Body of pancreas (tissue), 4 donors: ENCODE results near the gene SERPINA1.

Source experiments
- CTCF ChIP-seq, 7 experiments: fragments of 450-650 bp in 4 of 7; fragments of 200-600 bp in 3 of 7; sonication (generic) in 3 of 7; IDR thresholded peaks; one replicate each; pipeline ENCODE4 v1.5.1; 2016 to 2019; ENCODE audit warnings: antibody characterized with exemption in 7 of 7
- POLR2A ChIP-seq, 3 donors: fragments of 450-650 bp; IDR thresholded peaks; one replicate each; pipeline ENCODE4 v1.6.1; 2016; ENCODE audit warnings: antibody characterized with exemption in 3 of 3, mild to moderate bottlenecking in 2 of 3

DNA sequence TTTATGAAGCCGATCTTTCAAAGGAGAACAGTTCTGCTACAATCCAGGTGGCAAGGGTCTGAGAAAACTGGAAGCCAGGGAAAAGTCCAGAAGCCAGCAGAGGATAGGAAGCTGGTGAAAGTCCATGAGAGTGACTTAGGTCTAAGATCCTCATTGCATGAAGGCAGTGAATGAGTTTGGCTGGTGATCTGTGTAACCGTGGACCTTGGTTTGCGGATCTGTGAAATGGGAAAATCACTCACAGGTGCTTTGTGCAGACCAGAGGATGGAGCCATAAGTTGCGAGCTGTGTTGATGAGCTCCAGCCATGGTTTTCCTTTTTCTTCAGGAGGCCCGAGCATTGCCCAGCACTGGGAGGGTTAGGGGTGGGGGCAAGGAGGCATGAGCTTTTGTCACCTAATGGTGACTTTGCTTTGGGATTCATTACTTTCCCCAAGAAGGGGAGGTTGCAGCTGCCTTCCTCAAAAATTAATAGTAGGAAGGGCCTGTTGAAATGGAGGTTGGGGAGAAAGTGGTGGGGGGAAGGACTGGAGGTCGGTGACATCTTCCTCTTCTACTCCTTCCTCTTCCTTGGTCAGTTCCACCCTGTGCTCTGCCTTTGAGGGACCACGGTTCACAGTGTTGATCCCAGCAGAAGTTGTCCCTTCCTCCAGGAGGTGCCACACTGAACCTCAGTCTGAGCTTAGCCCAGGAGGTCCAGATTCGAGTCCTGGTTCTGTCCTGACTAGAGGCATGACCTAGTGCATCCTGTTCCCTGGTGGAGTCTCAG is 45.0 kb downstream of the SERPINA1 start:
- TF ChIP-seq CTCF (IDR thresholded peaks at IDR 0.05): no peak
- no peak for TF ChIP-seq POLR2A (IDR thresholded peaks at IDR 0.05)
